HepG2 (cell line): ENCODE data around the gene IQSEC1. TPM values are rescaled to one million over a fixed set of nuclear protein-coding genes. Genes with fewer than 3 reads are reported as not detected.
A peak's percentile ranks its signal among the peaks of the same experiment; 100 is the strongest.

ENCODE experiments used
- CBFB ChIP-seq: sonication (generic); formaldehyde crosslinking; IDR thresholded peaks from 2 replicates; pipeline ENCODE4 v1.4.0; 2020; ENCODE audit warnings: missing genetic modification reagents
- PBX2 ChIP-seq: IDR thresholded peaks from 2 replicates; pipeline ENCODE4 v1.6.1; 2016; ENCODE audit warnings: control low read depth
- PCBP2 ChIP-seq: fragments of 200-400 bp; formaldehyde crosslinking; optimal IDR thresholded peaks from 2 replicates; pipeline ENCODE3; 2018; ENCODE audit warnings: low read length, low read depth; ENCODE audit not compliant: poor library complexity, severe bottlenecking
- REST ChIP-seq, 2 experiments: IDR thresholded peaks; 2 replicates each; pipeline ENCODE4 v1.6.1; 2011 to 2012; ENCODE audit warnings: low read length in 2 of 2, borderline replicate concordance in 1 of 2, low read depth in 1 of 2, mild to moderate bottlenecking in 1 of 2, moderate library complexity in 1 of 2
- RXRB ChIP-seq: IDR thresholded peaks from 2 replicates; pipeline ENCODE4 v1.6.1; 2016; ENCODE audit warnings: borderline replicate concordance, missing genetic modification reagents, missing compliant biosample characterization
- SP140L ChIP-seq: sonication (generic); formaldehyde crosslinking; IDR thresholded peaks from 2 replicates; pipeline ENCODE4 v1.4.0; 2020; ENCODE audit warnings: missing genetic modification reagents, borderline replicate concordance
- TARDBP ChIP-seq: sonication (generic); formaldehyde crosslinking; IDR thresholded peaks from 2 replicates; pipeline ENCODE4 v1.8.0; 2022; ENCODE audit warnings: mild to moderate bottlenecking, missing genetic modification reagents
- TBP ChIP-seq: sonication (generic); formaldehyde crosslinking; IDR thresholded peaks from 2 replicates; pipeline ENCODE4 v1.5.0; 2020; ENCODE audit warnings: missing genetic modification reagents
- ZBTB3 ChIP-seq: sonication (generic); formaldehyde crosslinking; IDR thresholded peaks from 2 replicates; pipeline ENCODE4 v1.4.0; 2020; ENCODE audit warnings: low read depth, mild to moderate bottlenecking, moderate library complexity, missing genetic modification reagents, borderline replicate concordance
- ZMYM4 ChIP-seq: sonication (generic); formaldehyde crosslinking; IDR thresholded peaks from 2 replicates; pipeline ENCODE4 v1.8.1; 2023; ENCODE audit warnings: mild to moderate bottlenecking, missing genetic modification reagents
- ZNF34 ChIP-seq: sonication (generic); formaldehyde crosslinking; IDR thresholded peaks from 2 replicates; pipeline ENCODE4 v1.4.0; 2020; ENCODE audit warnings: mild to moderate bottlenecking, missing genetic modification reagents, borderline replicate concordance
- ZSCAN9 ChIP-seq: IDR thresholded peaks from 2 replicates; pipeline ENCODE4 v1.6.1; 2016; ENCODE audit warnings: borderline replicate concordance
- polyA plus RNA-seq, 8 experiments: library from polyadenylated mRNA; depleted of rRNA in 3 of 8; stranded (reverse) in 7 of 8; unstranded in 1 of 8; fragments of >200 nt; fragmentation: Illumina TruSeq in 4 of 8; extraction: Trizol in 4 of 8; gene quantifications; 2 replicates each; pipeline versions ENCODE4 v1.2.1 to v1.2.3, GENCODE V29; 2011 to 2016; ENCODE audit warnings: low read depth in 4 of 8, missing spikeins in 1 of 8, mixed read lengths in 1 of 8; ENCODE audit not compliant: insufficient read depth in 1 of 8
- total RNA-seq, 5 experiments: library from RNA; depleted of rRNA; stranded (reverse); fragments of >200 nt; fragmentation: Illumina TruSeq; extraction: Trizol; gene quantifications; 2 replicates each; pipeline ENCODE4 v1.2.3, GENCODE V29; 2016; ENCODE audit warnings: low read depth in 1 of 5
- TF ChIP-seq, protein P1 (sequence below): sonication (generic); formaldehyde crosslinking; IDR thresholded peaks from 2 replicates; pipeline ENCODE4 v1.4.0; 2020; ENCODE audit warnings: missing genetic modification reagents, mild to moderate bottlenecking, borderline replicate concordance
- TF ChIP-seq, protein P2 (sequence below): sonication (generic); formaldehyde crosslinking; IDR thresholded peaks from 2 replicates; pipeline ENCODE4 v1.8.1; 2023; ENCODE audit warnings: mild to moderate bottlenecking, inconsistent platforms, moderate library complexity, missing genetic modification reagents, borderline replicate concordance
- TF ChIP-seq, protein P3 (sequence below): sonication (generic); formaldehyde crosslinking; IDR thresholded peaks from 2 replicates; pipeline ENCODE4 v1.4.0; 2020; ENCODE audit warnings: mild to moderate bottlenecking, missing genetic modification reagents
- TF ChIP-seq, protein P4 (sequence below): sonication (generic); formaldehyde crosslinking; IDR thresholded peaks from 2 replicates; pipeline ENCODE4 v1.5.0; 2020; ENCODE audit warnings: mild to moderate bottlenecking, missing genetic modification reagents

The IQSEC1 gene
- total and polyA plus RNA-seq, 2 of the 13 experiments (the other 11 are each of a cell fraction or from before 2014, with no cell fraction given), result 17.4 to 20.2 TPM

DNA sequence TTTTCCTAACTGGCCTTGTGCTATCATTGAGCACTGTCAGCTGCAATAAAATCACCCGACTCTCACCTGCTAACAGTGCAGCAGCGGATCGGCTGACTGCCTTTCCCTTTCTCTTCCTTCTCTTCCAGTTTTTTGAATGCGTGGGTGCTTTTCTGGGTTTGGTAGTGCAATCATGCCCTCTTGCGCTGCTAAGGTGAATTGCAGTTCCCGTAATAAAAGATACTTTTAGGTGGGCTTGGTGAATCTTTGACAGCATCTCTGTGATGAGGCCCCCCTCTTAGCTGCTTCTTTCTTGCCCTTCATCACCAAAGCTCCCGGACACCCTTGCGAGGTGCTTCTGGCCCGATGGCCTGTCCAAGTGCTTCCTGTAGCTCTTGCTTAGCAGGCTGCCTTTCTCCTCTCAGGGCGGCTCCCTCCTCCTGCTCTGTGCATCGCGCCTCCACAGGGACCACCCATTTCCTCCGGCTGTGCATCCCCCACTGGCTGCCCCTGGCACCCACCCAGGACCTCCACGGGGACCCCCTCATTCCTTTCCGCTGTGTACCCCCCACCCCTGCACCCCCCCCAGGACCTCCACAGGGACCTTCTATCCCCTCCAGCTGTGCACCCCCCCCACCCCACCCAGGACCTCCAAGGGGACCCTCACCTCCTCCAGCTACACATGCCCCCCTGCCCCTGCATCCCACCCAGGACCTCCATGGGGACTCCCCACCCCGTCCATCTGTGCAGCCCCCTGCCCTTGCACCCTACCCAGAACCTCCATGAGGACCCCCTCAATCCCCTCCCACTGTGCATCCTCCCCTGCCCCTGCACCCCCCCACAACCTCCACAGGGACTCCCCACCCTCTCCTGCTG is 181.0 kb downstream of the IQSEC1 start (continued):
- TF ChIP-seq ZBTB3 (CRISPR knock-in tag) (no peak), PBX2 (CRISPR knock-in tag) (no peak), PCBP2 (no peak), TARDBP (no peak), ZMYM4 (no peak), TBP (CRISPR knock-in tag) (no peak), SP140L (no peak), REST (IDR thresholded peaks at IDR 0.05; ENCODE audit: borderline replicate concordance in 1 of 2, low read depth in 1 of 2, low read length in 2 of 2) (no peak), ZNF34 (CRISPR knock-in tag) (no peak), ZSCAN9 (no peak), RXRB (CRISPR knock-in tag) (0 out of 2 replicates have a peak, but pooled peaks have one; percentile 11), CBFB (no peak)
- TF ChIP-seq, protein P1, sequence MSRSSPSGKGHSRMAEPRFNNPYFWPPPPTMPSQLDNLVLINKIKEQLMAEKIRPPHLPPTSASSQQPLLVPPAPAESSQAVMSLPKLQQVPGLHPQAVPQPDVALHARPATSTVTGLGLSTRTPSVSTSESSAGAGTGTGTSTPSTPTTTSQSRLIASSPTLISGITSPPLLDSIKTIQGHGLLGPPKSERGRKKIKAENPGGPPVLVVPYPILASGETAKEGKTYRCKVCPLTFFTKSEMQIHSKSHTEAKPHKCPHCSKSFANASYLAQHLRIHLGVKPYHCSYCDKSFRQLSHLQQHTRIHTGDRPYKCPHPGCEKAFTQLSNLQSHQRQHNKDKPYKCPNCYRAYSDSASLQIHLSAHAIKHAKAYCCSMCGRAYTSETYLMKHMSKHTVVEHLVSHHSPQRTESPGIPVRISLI (CRISPR knock-in tag), result no peak
- TF ChIP-seq, protein P2, sequence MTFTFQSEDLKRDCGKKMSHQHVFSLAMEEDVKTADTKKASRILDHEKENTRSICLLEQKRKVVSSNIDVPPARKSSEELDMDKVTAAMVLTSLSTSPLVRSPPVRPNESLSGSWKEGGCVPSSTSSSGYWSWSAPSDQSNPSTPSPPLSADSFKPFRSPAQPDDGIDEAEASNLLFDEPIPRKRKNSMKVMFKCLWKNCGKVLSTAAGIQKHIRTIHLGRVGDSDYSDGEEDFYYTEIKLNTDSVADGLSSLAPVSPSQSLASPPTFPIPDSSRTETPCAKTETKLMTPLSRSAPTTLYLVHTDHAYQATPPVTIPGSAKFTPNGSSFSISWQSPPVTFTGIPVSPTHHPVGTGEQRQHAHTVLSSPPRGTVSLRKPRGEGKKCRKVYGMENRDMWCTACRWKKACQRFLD (CRISPR knock-in tag), result 0 out of 2 replicates have a peak, but pooled peaks have one; percentile 45
- TF ChIP-seq, protein P3, sequence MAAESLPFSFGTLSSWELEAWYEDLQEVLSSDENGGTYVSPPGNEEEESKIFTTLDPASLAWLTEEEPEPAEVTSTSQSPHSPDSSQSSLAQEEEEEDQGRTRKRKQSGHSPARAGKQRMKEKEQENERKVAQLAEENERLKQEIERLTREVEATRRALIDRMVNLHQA (CRISPR knock-in tag), result no peak
- TF ChIP-seq, protein P4, sequence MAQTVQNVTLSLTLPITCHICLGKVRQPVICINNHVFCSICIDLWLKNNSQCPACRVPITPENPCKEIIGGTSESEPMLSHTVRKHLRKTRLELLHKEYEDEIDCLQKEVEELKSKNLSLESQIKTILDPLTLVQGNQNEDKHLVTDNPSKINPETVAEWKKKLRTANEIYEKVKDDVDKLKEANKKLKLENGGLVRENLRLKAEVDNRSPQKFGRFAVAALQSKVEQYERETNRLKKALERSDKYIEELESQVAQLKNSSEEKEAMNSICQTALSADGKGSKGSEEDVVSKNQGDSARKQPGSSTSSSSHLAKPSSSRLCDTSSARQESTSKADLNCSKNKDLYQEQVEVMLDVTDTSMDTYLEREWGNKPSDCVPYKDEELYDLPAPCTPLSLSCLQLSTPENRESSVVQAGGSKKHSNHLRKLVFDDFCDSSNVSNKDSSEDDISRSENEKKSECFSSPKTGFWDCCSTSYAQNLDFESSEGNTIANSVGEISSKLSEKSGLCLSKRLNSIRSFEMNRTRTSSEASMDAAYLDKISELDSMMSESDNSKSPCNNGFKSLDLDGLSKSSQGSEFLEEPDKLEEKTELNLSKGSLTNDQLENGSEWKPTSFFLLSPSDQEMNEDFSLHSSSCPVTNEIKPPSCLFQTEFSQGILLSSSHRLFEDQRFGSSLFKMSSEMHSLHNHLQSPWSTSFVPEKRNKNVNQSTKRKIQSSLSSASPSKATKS, result no peak
